Breast epithelium (tissue), 4 donors: ENCODE data around the gene HOXA11. TPM values are rescaled to one million over a fixed set of nuclear protein-coding genes. Genes with fewer than 3 reads are reported as not detected.
A peak's percentile ranks its signal among the peaks of the same experiment; 100 is the strongest.

ENCODE experiments used
- DNase-seq, 2 donors: peaks; one replicate each; pipeline ENCODE4 v3.0.0-alpha.2; 2019; ENCODE audit warnings: low spot score in 2 of 2
- H3K27ac ChIP-seq, 2 donors: fragments of 200-600 bp; sonication (generic) in 1 of 2; one replicate each; pipeline ENCODE4 v1.5.1; 2016 to 2019; ENCODE audit warnings: mild to moderate bottlenecking in 1 of 2
- H3K27me3 ChIP-seq, 2 donors: fragments of 200-600 bp; sonication (generic) in 1 of 2; one replicate each; pipeline versions ENCODE4 v1.5.1 to v1.6.0; 2017 to 2019; ENCODE audit warnings: control low read depth in 1 of 2, mild to moderate bottlenecking in 1 of 2
- H3K36me3 ChIP-seq: fragments of 200-600 bp; one replicate; pipeline ENCODE4 v1.5.1; 2019
- H3K4me1 ChIP-seq, 2 donors: fragments of 200-600 bp; sonication (generic); one replicate each; pipeline ENCODE4 v1.5.1; 2016 to 2019; ENCODE audit warnings: control low read depth in 1 of 2
- H3K4me3 ChIP-seq, 3 donors: fragments of 200-600 bp; sonication (generic); 1 replicate in 2 of 3; 2 replicates in 1 of 3; pipeline ENCODE4 v1.5.1; 2016 to 2019; ENCODE audit warnings: mild to moderate bottlenecking in 3 of 3, moderate library complexity in 2 of 3
- H3K9me3 ChIP-seq, 2 donors: fragments of 200-600 bp; sonication (generic) in 1 of 2; one replicate each; pipeline ENCODE4 v1.5.1; 2016 to 2019; ENCODE audit warnings: control low read depth in 1 of 2
- CTCF ChIP-seq, 3 donors: fragments of 450-650 bp; IDR thresholded peaks; one replicate each; pipeline ENCODE4 v1.5.1; 2016 to 2017; ENCODE audit warnings: antibody characterized with exemption in 3 of 3, mild to moderate bottlenecking in 3 of 3, moderate library complexity in 3 of 3
- POLR2A ChIP-seq: fragments of 450-650 bp; IDR thresholded peaks from one replicate; pipeline ENCODE4 v1.6.1; 2016; ENCODE audit warnings: antibody characterized with exemption, mild to moderate bottlenecking, moderate library complexity
- POLR2AphosphoS5 ChIP-seq, 3 donors: sonication (generic); formaldehyde crosslinking; IDR thresholded peaks; one replicate each; pipeline ENCODE4 v1.6.1; 2017; ENCODE audit warnings: antibody characterized with exemption in 3 of 3
- intact Hi-C: fragments of 100-400 bp; cut with DNase I; formaldehyde crosslinking; loops from one replicate; pipeline ENCODE4 v1.15.1; 2023; ENCODE audit warnings: low total_unique reads
- total RNA-seq, 3 donors: library from RNA; depleted of rRNA; stranded (reverse); fragments of >200 nt; gene quantifications; one replicate each; pipeline ENCODE4 v1.1.0, GENCODE V29; 2016

The HOXA11 gene
- total RNA-seq, 3 donors from 2014 or later, result 1.9 TPM; not detected in 2

- no peaks in the 10 kb centered on the region for H3K9me3 ChIP-seq
- peak overlapping the region; percentile 57 to 80 (median 75) for H3K4me3 ChIP-seq
- intact Hi-C loops, result loop anchor here (5.0 kb wide), 2 partner anchors 45 to 285 kb away; partner anchors contain the start of gene HOXA1
- peaks cover 0 to 12% of the 10 kb centered on the region in 2 donors for H3K27me3 ChIP-seq
- TF ChIP-seq POLR2A, result no peak
- no peak for TF ChIP-seq CTCF (IDR thresholded peaks at IDR 0.05)
- no peak for TF ChIP-seq POLR2AphosphoS5 (IDR thresholded peaks at IDR 0.05)
- DNase-seq, result peak in 1 of 2 donors; percentile 20
- no peaks in the 10 kb centered on the region for H3K36me3 ChIP-seq
- peaks cover 0 to 4% of the 10 kb centered on the region in 2 donors for H3K4me1 ChIP-seq
- H3K27ac ChIP-seq, result peak overlapping the region; percentile 95 to 96
Observed at GRCh38 chr7:27141923-27142579, 43.0 kb downstream of the HOXA11 start.

- peak in 1 of 2 donors; percentile 15 for DNase-seq
- H3K4me1 ChIP-seq, result peaks cover 0 to 4% of the 10 kb centered on the region in 2 donors
- intact Hi-C loops, result loop anchor here (5.0 kb wide), 2 partner anchors 44 to 284 kb away; partner anchors contain the start of gene HOXA1
- H3K36me3 ChIP-seq, result no peaks in the 10 kb centered on the region
- no peaks in the 10 kb centered on the region for H3K9me3 ChIP-seq
- peaks cover 0 to 6% of the 10 kb centered on the region in 2 donors for H3K27me3 ChIP-seq
- peak overlapping the region; percentile 57 to 80 (median 75) for H3K4me3 ChIP-seq
- peak overlapping the region; percentile 95 to 96 for H3K27ac ChIP-seq
- no peak for TF ChIP-seq POLR2AphosphoS5 (IDR thresholded peaks at IDR 0.05)
- no peak for TF ChIP-seq CTCF (IDR thresholded peaks at IDR 0.05)
- TF ChIP-seq POLR2A, result no peak
Observed at GRCh38 chr7:27141137-27141922, 43.7 kb downstream of the HOXA11 start.

GRCh38 chr7:27140126-27140857, 44.7 kb downstream of the HOXA11 start:
- no peak for TF ChIP-seq POLR2A
- TF ChIP-seq CTCF (IDR thresholded peaks at IDR 0.05), result no peak
- no peak for TF ChIP-seq POLR2AphosphoS5 (IDR thresholded peaks at IDR 0.05)
- Histone ChIP-seq H3K4me1 (peaks cover 4 to 6% of the 10 kb centered on the region in 2 donors), H3K36me3 (no peaks in the 10 kb centered on the region), H3K4me3 (peak overlapping the region; percentile 23 to 80 (median 75)), H3K9me3 (no peaks in the 10 kb centered on the region), H3K27me3 (peaks cover 0 to 6% of the 10 kb centered on the region in 2 donors), H3K27ac (peak overlapping the region; percentile 95 to 96)
- peak in 1 of 2 donors; percentile 10 for DNase-seq
- intact Hi-C loops, result loop anchor here (5.0 kb wide), 2 partner anchors 43 to 283 kb away; partner anchors contain the start of gene HOXA1

- peak in 1 of 2 donors; percentile 19 for DNase-seq
- peaks cover 0 to 6% of the 10 kb centered on the region in 2 donors for H3K27me3 ChIP-seq
- TF ChIP-seq POLR2AphosphoS5 (IDR thresholded peaks at IDR 0.05) (no peak), CTCF (IDR thresholded peaks at IDR 0.05) (no peak), POLR2A (no peak)
- H3K4me3 ChIP-seq, result peak overlapping the region; percentile 23 to 80 (median 75)
- peaks cover 4 to 6% of the 10 kb centered on the region in 2 donors for H3K4me1 ChIP-seq
- intact Hi-C loops, result loop anchor here (5.0 kb wide), 2 partner anchors 42 to 282 kb away; partner anchors contain the start of gene HOXA1
- H3K27ac ChIP-seq, result peak overlapping the region; percentile 95 to 96
- no peaks in the 10 kb centered on the region for H3K36me3 ChIP-seq
- H3K9me3 ChIP-seq, result no peaks in the 10 kb centered on the region
Observed at GRCh38 chr7:27139334-27140125, 45.5 kb downstream of the HOXA11 start.
